Measurements from ENCODE around the gene PLAGL2. TPM values are rescaled to one million over a fixed set of nuclear protein-coding genes. Genes with fewer than 3 reads are reported as not detected.

Gene PLAGL2
- total RNA-seq, 1 experiment from 2014 or later, result 30.5 TPM

DNA sequence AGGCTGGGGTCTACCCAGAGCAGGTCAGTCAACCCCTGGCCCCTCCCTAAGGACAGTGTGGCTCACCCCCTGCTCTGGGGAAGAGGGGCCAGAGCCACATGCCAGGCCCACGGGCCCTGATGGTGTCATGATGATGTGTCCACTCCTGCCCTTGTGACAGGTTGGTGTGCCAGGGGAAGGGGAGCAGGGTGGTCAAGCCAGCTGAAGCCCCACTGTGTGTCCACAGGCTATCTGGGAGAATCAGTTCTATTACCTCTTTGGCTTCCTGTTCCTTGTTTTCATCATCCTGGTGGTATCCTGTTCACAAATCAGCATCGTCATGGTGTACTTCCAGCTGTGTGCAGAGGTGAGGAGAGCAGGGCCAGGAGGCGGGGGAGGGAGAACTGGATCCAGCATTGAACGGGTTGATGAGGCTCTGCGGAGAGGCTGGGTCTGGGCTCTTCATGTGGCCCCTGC lies 47.7 kb downstream of the PLAGL2 start:
- Histone ChIP-seq H3K36me3 (ENCODE audit: insufficient read depth, low read length) (peaks cover 5% of the 10 kb centered on the region; the same call in 1 of the 2 replicates), H3K27ac (ENCODE audit: low read length) (no peak overlapping the region), H3K4me1 (ENCODE audit: low read length) (no peaks in the 10 kb centered on the region), H3K4me2 (ENCODE audit: low read depth, low read length, poor library complexity, severe bottlenecking) (no peak overlapping the region), H3K9me2 (replicated peaks; ENCODE audit: insufficient read depth, low read length) (no peaks in the 10 kb centered on the region), H3K9me3 (ENCODE audit: low read length) (no peaks in the 10 kb centered on the region), H3K79me2 (ENCODE audit: low read length) (no peaks in the 10 kb centered on the region), H3K9ac (ENCODE audit: low read length) (no peak overlapping the region), H4K20me1 (ENCODE audit: insufficient read depth, low read depth, low read length) (no peaks in the 10 kb centered on the region), H3K4me3 (ENCODE audit: low read length) (no peak overlapping the region), H2AFZ (ENCODE audit: low read length) (no peak overlapping the region), H3K27me3 (ENCODE audit: low read length) (no peaks in the 10 kb centered on the region)
- DNase-seq, result no peak

GRCh38 chr20:32158943-32159660 lies 48.4 kb downstream of the PLAGL2 start:
- Histone ChIP-seq H3K27me3 (ENCODE audit: low read length) (no peaks in the 10 kb centered on the region), H4K20me1 (ENCODE audit: insufficient read depth, low read depth, low read length) (no peaks in the 10 kb centered on the region), H3K9ac (ENCODE audit: low read length) (no peak overlapping the region), H3K4me2 (ENCODE audit: low read depth, low read length, poor library complexity, severe bottlenecking) (no peak overlapping the region), H3K4me1 (ENCODE audit: low read length) (no peaks in the 10 kb centered on the region), H3K9me3 (ENCODE audit: low read length) (no peaks in the 10 kb centered on the region), H3K9me2 (replicated peaks; ENCODE audit: insufficient read depth, low read length) (no peaks in the 10 kb centered on the region), H2AFZ (ENCODE audit: low read length) (no peak overlapping the region), H3K27ac (ENCODE audit: low read length) (no peak overlapping the region), H3K36me3 (ENCODE audit: insufficient read depth, low read length) (peaks cover 5% of the 10 kb centered on the region; the same call in 1 of the 2 replicates), H3K79me2 (ENCODE audit: low read length) (no peaks in the 10 kb centered on the region), H3K4me3 (ENCODE audit: low read length) (no peak overlapping the region)
- no peak for DNase-seq

DNA sequence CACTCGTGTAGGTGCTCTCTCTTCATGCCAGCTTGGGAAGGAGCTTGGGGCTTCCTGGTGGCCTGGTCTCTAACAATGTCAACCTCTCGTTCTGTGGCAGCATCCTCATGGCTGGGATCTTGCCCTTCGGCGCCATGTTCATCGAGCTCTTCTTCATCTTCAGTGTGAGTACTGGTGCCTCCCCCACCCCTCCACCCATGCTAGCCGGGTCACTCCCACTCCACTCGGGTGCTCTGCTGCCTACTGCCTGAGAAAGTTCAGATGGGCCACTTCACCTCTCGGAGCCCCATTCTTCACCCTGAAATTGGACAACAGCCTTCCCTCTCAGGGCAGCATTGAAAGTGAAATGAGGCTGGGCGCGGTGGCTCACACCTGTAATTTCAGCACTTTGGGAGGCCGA lies 49.2 kb downstream of the PLAGL2 start:
- Histone ChIP-seq H3K27me3 (ENCODE audit: low read length) (no peaks in the 10 kb centered on the region), H3K4me2 (ENCODE audit: low read depth, low read length, poor library complexity, severe bottlenecking) (no peak overlapping the region), H3K4me1 (ENCODE audit: low read length) (no peaks in the 10 kb centered on the region), H4K20me1 (ENCODE audit: insufficient read depth, low read depth, low read length) (no peaks in the 10 kb centered on the region), H3K36me3 (ENCODE audit: insufficient read depth, low read length) (peaks cover 5% of the 10 kb centered on the region; the same call in 1 of the 2 replicates), H2AFZ (ENCODE audit: low read length) (no peak overlapping the region), H3K4me3 (ENCODE audit: low read length) (no peak overlapping the region), H3K9ac (ENCODE audit: low read length) (no peak overlapping the region), H3K79me2 (ENCODE audit: low read length) (no peaks in the 10 kb centered on the region), H3K9me3 (ENCODE audit: low read length) (no peaks in the 10 kb centered on the region), H3K9me2 (replicated peaks; ENCODE audit: insufficient read depth, low read length) (no peaks in the 10 kb centered on the region), H3K27ac (ENCODE audit: low read length) (no peak overlapping the region)
- no peak for DNase-seq

DNA sequence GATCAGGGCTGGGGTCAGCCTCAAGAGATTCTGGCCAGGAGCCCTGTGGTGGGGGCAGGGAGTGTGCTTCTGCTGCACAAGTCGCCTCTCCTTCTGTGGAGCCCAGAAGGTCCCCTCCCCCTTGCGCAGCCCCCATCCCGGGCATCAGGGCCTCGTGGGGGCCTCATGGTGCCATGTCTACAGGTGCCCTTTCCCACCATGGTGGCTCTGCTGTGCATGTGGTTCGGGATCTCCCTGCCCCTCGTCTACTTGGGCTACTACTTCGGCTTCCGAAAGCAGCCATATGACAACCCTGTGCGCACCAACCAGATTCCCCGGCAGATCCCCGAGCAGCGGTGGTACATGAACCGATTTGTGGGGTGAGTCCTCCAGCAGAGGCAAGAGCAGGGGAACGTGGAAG lies 49.9 kb downstream of the PLAGL2 start:
- Histone ChIP-seq H3K9me2 (replicated peaks; ENCODE audit: insufficient read depth, low read length) (no peaks in the 10 kb centered on the region), H3K4me2 (ENCODE audit: low read depth, low read length, poor library complexity, severe bottlenecking) (no peak overlapping the region), H3K36me3 (ENCODE audit: insufficient read depth, low read length) (peaks cover 5% of the 10 kb centered on the region; the same call in 1 of the 2 replicates)

GRCh38 chr20:32155017-32155981 lies 52.2 kb downstream of the PLAGL2 start:
- Histone ChIP-seq H3K36me3 (ENCODE audit: insufficient read depth, low read length) (peaks cover 5% of the 10 kb centered on the region; the same call in 1 of the 2 replicates), H3K9me2 (replicated peaks; ENCODE audit: insufficient read depth, low read length) (no peaks in the 10 kb centered on the region), H3K27me3 (ENCODE audit: low read length) (no peaks in the 10 kb centered on the region), H3K27ac (ENCODE audit: low read length) (no peak overlapping the region), H4K20me1 (ENCODE audit: insufficient read depth, low read depth, low read length) (no peaks in the 10 kb centered on the region), H3K79me2 (ENCODE audit: low read length) (no peaks in the 10 kb centered on the region), H2AFZ (ENCODE audit: low read length) (no peak overlapping the region), H3K9me3 (ENCODE audit: low read length) (no peaks in the 10 kb centered on the region), H3K9ac (ENCODE audit: low read length) (no peak overlapping the region), H3K4me3 (ENCODE audit: low read length) (no peak overlapping the region), H3K4me1 (ENCODE audit: low read length) (no peaks in the 10 kb centered on the region), H3K4me2 (ENCODE audit: low read depth, low read length, poor library complexity, severe bottlenecking) (no peak overlapping the region)
- DNase-seq, result peak; percentile 70

More for the DNA sequence above, 49.9 kb downstream of the PLAGL2 start:
- no peaks in the 10 kb centered on the region for H3K4me1 ChIP-seq (ENCODE audit: low read length)
- no peak for DNase-seq
- H3K9ac ChIP-seq (ENCODE audit: low read length), result no peak overlapping the region
- H3K27me3 ChIP-seq (ENCODE audit: low read length), result no peaks in the 10 kb centered on the region
- no peaks in the 10 kb centered on the region for H4K20me1 ChIP-seq (ENCODE audit: insufficient read depth, low read depth, low read length)
- no peaks in the 10 kb centered on the region for H3K9me3 ChIP-seq (ENCODE audit: low read length)
- H3K4me3 ChIP-seq (ENCODE audit: low read length), result no peak overlapping the region
- no peaks in the 10 kb centered on the region for H3K79me2 ChIP-seq (ENCODE audit: low read length)
- H2AFZ ChIP-seq (ENCODE audit: low read length), result no peak overlapping the region
- H3K27ac ChIP-seq (ENCODE audit: low read length), result no peak overlapping the region

- H2AFZ ChIP-seq (ENCODE audit: low read length), result no peak overlapping the region
- H3K36me3 ChIP-seq (ENCODE audit: insufficient read depth, low read length), result peaks cover 8% of the 10 kb centered on the region; the same call in 1 of the 2 replicates
- H3K9me3 ChIP-seq (ENCODE audit: low read length), result no peaks in the 10 kb centered on the region
- no peak overlapping the region for H3K27ac ChIP-seq (ENCODE audit: low read length)
- no peaks in the 10 kb centered on the region for H3K27me3 ChIP-seq (ENCODE audit: low read length)
- no peak overlapping the region for H3K9ac ChIP-seq (ENCODE audit: low read length)
- H3K4me1 ChIP-seq (ENCODE audit: low read length), result no peaks in the 10 kb centered on the region
- H3K4me2 ChIP-seq (ENCODE audit: low read depth, low read length, poor library complexity, severe bottlenecking), result no peak overlapping the region
- no peaks in the 10 kb centered on the region for H4K20me1 ChIP-seq (ENCODE audit: insufficient read depth, low read depth, low read length)
- H3K4me3 ChIP-seq (ENCODE audit: low read length), result no peak overlapping the region
- no peaks in the 10 kb centered on the region for H3K9me2 ChIP-seq (replicated peaks; ENCODE audit: insufficient read depth, low read length)
- no peak for DNase-seq
- H3K79me2 ChIP-seq (ENCODE audit: low read length), result no peaks in the 10 kb centered on the region
Observed at GRCh38 chr20:32153771-32154170, 53.8 kb downstream of the PLAGL2 start.

DNA sequence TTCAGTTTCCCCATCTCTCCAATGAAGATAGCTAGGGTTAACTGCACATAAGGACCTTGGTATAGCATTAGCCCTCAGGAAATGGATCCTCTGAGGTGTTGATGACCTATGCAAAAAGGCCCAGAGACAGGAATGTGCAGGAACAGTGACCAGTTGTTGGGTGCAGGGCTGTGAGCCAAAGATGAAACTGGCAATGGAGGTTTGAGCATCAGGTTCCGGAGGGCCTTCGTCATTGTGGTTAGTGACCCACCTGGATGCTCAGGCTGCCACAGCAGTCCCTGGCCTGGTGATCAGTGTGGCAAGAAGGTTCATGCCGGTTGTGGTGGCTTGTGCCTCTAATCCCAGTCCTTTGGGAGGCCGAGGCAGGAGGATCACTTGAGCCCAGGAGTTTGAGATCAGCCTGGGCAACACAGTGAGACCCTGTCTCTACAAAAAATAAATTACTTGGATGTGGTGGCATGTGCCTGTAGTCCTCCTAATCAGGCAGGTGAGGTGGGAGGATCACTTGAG lies 54.3 kb downstream of the PLAGL2 start:
- Histone ChIP-seq H3K4me1 (ENCODE audit: low read length) (no peaks in the 10 kb centered on the region), H3K9me3 (ENCODE audit: low read length) (no peaks in the 10 kb centered on the region), H3K79me2 (ENCODE audit: low read length) (no peaks in the 10 kb centered on the region), H2AFZ (ENCODE audit: low read length) (no peak overlapping the region), H3K9ac (ENCODE audit: low read length) (no peak overlapping the region), H3K4me2 (ENCODE audit: low read depth, low read length, poor library complexity, severe bottlenecking) (no peak overlapping the region), H3K4me3 (ENCODE audit: low read length) (no peak overlapping the region), H3K27me3 (ENCODE audit: low read length) (no peaks in the 10 kb centered on the region), H3K27ac (ENCODE audit: low read length) (no peak overlapping the region), H3K9me2 (replicated peaks; ENCODE audit: insufficient read depth, low read length) (no peaks in the 10 kb centered on the region), H3K36me3 (ENCODE audit: insufficient read depth, low read length) (peaks cover 10% of the 10 kb centered on the region; the same call in 1 of the 2 replicates), H4K20me1 (ENCODE audit: insufficient read depth, low read depth, low read length) (no peaks in the 10 kb centered on the region)
- DNase-seq, result no peak
